ENCODE results near the gene CAPZA1.

The CAPZA1 gene

DNA sequence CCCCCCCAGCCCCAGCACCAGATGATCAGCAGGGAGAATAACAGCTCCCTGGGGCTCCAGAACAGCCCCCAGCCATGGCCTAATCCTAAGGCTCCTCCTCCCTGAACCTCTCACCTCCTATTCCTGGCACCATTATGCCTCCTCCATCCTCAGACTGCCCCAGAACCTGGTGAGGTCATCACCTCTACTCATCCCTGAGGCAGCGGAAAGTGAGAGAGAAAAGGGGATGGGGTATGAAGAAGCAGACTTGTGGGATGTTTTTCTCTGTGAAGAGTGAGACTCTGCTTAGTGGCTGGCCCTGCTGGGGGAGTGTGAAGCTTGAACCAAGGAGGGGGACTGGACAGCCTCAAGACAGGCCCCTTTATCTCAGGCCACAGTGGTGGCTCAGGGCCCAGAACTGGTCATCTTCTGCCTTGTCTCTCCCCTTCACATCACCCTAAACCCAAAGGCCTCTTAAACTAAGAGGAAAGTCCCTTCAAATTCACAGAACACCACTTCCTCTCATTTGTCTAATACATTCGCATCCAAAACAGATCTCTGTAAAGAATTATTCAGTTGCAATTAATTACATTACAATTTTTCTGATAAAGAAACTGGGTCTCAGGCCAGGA, 97.7 kb downstream of the CAPZA1 start:
- DNase-seq = no peak

DNA sequence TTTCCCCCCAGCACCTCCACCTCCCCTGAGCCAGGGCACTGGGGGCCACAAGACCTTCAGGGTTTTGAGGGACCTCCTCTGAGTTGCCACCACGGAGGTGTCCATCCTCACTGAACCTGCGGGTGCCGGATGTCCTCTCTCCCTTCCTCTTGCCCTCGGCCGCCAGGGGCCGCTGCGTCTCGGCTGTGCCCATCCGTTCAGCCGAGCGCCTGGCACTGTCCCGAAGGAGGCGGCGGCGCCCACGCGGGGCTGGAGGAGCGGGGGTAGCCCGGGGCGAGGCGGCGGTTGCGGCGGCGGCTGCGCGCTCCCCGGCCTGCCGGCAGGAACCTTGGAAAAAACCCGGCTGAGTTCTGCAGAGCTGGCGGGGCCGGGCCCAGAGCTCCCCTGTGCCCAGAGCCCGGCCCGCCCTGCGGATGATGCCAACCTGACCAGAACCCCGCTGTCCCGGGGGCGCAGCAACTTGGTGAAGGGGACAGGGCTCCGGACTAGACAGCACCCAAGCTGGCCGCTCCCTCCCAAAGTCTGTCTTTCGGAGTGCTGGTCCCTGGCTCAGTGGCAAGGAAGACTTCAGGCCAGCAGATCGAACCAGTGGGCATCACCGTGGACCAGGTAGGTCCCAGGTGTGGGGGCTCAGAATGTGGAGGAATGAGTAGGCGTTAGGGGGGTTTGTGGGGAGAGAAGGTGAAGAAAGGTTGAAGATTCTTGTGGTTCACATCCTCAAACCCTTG, 99.2 kb downstream of the CAPZA1 start:
- DNase-seq = peak; percentile 33

DNA sequence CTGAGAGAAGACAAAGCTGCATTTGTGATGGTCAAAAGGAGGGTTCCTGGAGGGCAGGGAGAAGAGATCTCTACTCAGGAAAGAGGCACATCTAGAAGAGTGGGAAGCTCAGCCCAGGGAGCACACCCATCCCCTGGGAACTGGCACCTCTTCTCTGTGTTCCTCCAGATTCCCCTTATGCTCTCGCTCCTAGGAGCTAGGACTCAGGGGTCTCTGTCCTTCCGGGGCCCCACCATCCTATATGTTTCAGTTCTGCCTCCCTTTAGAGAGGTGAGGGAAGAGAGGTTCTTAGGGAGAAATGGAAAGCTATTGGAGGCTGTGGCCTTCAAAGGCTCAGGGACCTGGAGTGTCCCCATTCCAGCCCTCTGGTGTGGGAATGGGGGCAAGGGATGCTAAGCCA, 100.1 kb downstream of the CAPZA1 start:
- DNase-seq = no peak

DNA sequence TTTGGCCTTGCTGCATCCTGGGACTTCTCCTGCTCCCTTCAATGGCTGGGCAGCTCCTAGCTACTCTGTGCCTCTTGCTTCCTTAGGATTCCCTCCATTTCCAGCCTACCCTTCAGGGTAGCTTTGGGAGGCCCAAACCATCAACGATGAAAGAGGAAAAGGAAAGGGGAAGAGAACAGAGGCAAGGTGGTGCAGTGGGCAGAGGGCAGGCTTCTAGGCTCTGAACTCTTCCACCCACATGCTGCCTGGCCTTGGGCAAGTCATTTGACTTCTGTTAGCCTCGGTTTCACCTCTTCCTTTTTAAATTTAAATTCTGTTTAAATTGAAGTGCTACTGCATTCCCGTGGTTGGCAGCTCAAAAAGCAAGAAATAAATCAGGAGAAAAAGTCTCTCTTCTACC, 101.2 kb downstream of the CAPZA1 start:
- DNase-seq = no peak

All from NCI-H1105 (cell line).